ENCODE results near the gene AMPD3.

Gene AMPD3

GRCh38 chr11:10439351-10439750, 15.7 kb upstream of the AMPD3 start:
- no peak for DNase-seq

DNA sequence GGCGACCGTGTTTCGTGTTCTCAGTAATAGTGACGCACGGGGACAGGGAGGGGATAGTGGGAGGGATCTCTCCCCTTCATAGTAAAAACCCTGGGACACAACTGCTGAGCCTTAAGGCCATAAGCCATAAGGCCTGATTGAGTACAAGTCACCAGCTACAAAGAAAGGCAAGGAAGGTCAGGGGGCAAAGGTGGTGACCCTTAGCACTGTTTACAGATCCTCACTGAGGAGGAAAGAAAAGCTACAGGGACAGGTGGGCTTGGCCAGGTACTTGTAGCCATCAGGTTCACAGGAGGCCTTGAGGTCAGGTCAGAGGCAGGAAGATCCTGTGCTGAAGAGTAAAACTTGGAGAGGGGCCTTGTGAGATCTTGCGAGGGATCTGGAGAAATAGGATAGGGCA, 15.1 kb upstream of the AMPD3 start:
- no peak for DNase-seq

GRCh38 chr11:10440401-10440800, 14.7 kb upstream of the AMPD3 start:
- no peak for DNase-seq

DNA sequence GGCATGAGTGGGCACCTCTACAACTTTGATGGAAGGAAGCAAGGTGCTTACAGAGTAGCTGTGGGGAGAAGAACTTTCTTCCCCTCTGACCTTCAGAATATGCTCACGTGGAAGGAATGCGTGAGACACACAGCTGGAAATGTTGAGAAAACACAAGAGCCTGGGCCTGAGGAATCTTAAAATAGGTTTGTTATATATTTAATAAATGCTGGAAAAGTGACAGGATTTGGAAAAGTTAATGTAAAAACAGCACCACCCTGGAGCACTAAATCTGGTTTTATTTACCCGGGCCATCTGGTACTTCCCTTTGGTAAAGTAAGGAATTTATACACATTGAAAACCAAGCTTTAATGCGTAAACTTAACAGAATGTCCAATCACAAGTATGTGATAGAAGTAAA, 14.0 kb upstream of the AMPD3 start:
- no peak for DNase-seq

- DNase-seq: peak; percentile 56
These were observed 13.2 kb upstream of the AMPD3 start for GRCh38 chr11:10441652-10442503.

DNA sequence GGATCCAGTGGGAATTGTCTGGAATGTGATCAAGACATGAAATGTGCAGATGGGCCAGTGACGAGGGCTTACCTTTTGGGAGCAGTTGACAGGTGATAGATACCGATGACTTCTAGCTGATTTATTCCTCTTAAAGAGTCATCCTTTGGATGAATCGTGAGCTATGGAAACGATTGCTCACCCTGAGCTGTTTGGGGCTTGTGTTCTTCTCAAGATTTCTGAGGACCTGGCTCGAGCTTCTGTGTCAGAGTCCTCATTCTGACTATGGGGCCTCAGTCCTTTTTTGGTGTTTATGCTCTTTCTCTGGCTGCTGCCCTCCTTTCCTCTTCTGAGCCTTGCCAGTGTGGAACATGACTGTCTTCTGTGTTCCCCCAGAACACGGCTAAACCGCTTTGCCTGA, 11.9 kb upstream of the AMPD3 start:
- DNase-seq: no peak

DNA sequence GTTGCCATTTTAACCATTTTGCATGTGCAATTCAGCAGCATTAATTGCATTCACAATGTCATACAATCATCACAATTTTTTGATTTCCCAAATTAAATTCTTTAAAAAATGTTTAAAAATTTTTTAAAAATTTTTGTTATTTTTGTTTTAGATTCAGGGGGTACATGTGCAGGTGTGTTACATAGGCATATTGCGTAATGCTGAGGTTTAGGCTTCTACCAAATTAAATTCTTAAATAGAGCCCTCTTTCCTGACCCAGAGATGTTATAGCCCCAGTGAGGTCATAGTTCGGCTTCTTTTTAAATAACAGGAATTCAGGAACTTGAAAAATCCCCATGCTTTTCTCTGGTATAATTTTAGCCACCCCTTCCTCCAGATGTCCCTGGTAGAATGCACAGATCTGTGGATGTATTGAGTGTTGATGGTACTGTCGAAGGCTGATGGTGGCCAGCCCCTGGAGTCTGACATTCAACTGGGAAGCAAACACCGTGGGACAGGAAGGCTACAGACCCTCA, 11.3 kb upstream of the AMPD3 start:
- DNase-seq: no peak

DNA sequence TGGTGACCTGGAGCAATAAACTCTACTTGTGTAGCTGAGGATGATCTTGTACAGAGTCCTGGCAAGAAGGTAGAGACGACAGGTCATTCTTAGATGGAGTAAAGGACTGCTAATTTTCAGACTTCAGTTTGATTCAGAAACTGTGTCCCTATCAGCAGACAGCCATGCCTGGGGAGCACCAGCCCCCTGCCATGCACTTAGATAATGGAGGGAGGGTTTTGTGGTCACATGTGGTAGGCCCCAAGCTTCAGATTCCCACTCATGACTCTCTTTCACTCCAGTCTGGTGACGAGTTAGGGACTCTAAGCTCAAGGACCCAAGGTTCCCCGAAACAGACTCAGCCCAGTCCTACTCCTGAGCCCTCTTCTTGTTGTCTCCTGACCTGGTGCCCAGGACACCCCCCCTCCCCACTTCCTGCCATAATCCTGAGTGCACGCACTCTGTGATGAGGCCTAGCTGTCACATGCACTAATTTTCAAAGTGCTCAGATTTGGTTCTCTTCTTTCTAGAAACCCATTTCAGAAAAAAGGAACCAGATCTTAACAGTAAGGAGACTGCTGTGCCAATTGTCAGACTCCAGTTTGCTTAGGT, 10.2 kb upstream of the AMPD3 start:
- DNase-seq: no peak

DNA sequence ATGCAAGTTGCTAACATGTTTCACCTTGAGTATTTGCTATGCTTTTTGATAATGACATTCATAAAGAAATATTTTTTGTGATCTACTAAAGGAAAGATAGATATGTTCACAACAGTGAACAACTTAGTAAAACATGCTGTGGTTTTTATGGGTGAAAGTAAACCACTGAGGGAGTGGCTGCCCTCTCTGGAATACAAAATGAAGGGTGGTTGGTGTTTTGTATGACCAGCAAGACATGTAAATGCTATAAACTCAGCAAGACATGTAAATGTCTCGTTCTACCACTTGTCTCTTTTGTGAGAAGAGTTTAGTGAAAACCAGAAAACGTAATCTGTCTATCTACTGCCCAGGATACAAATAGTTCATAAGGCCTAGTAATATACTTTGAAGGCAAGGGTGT, 7.6 kb upstream of the AMPD3 start:
- DNase-seq: no peak

DNA sequence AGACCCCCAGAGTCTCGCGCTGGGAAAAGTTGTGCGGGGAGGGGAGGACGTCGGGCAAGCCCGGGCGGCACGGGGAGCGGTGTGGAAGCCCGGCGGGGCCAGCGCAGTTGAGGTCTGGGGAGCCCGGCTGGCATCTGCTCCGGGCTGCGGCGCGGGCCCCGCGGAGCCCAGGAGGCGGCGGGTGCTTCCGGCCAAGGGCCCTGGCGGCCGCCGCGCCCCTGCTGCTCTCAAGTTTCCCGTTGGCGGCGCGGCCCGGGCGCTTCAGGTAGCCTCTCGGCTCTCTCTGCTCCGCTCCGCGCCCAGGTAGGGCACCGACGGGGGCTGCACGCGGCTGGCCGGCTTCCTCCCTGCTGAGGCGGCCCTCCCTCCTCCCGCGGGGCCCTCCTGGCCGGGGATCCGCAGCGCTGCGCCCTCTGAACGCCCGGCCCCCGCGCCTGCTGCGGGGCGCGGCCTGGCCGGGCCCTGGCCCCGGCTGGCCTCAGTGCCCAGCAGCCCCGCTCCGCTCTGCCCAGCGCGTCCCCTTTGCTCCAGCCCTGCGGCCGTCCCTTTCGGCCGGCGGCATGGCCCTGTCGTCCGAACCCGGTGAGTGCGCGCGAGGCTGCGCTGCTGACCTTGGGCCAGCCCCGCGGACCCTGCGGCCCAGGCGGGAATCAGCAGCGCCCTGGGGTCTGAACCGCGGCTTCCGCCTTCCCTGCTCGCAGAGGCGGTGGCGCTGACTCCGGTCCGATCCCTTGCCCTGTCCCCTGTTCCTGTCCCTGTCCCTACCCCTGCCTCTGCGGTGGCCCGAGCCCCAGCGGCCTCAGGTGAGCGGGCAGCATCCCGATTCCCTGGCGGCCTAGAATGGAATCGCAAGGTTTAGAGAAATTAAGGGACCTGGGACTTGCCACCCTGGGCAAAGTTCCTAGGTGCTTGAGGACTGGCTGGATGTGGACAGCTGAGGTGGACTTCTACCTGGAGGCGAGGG, 4.3 kb upstream of the AMPD3 start:
- no peak for DNase-seq

DNA sequence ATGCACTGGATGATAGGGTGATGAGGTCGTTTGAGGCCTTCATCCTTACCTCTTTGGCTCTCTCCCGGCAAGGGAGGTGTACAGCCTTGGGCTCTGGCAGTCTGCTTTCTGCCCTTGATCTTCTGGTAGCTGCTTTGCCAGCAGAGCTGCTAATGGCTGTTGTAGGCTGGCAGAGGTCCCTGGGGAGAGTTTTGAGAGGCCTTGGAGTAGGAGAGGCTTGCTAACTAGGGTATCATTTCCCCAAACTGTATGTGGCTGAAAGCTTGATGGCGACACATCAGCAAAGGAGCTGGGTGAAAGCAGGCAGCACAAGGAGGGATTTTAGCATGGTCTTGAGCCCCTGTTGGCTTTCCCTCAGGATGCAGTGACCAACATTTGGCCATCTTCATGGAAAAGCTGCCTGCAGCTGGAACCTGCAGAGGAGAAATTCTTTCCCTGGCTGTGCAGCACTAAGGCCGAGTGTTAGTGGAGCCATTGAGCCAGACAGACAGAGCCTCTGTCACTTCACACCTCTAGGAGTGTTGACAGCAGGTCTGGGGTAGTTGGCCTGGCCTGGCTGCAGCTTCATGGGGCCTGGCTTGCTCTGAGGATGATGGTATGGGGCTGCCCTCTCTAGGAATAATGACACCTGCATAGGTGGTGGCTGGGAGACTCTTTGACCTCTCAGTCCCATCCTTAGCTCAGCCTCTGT, 3.5 kb upstream of the AMPD3 start:
- no peak for DNase-seq

DNA sequence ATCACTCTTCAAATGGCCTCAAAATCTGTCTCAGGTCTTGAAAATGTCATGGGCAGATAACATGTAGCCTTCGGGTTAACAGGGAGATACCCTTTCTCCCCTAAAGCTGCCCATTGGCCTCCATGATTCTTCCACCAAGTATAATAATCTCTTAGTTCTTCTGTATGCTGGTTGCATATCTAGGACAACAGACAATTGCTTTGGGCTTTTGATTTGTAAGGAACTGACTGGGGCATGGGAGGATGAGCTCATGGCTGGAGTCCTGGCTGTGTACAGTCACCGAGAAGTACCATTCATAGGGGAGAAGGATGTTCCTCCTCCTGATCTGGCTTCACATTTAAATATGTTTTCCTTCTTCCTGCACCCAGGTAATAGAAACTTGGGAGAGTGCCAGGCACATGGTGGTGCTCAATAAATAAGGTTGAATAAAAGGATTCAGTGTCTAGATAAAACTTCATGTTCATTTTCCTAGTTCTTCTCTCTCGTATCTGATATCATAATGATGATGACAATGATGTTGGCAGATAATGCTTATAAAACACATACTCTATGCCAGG, 2.8 kb upstream of the AMPD3 start:
- no peak for DNase-seq

- no peak for DNase-seq
These were observed 1.8 kb upstream of the AMPD3 start for GRCh38 chr11:10453261-10453660.

- peak; percentile 59 for DNase-seq
These were observed 798 bp downstream of the AMPD3 start for GRCh38 chr11:10455637-10456487.

- no peak for DNase-seq
These were observed 1.5 kb downstream of the AMPD3 start for GRCh38 chr11:10456519-10456918.

DNA sequence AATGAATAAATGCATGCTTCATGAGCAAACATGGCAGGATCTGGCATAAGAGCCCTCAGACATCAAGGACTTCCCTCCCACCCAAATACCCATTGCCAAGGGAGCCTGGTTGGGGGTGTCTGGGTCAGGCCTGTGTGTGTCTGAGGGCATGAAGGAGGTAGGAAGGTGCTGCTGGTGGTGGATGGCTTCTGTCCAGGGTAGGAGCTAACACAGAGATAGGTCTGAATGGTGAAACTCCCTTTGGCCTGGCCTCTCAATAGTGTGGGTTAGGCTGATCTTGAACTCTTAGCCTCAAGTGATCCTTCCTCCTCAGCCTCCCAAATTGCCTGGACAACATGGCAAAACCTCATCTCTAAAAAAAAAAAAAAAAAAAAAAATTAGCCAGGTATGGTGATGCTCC, 2.8 kb downstream of the AMPD3 start:
- no peak for DNase-seq

DNA sequence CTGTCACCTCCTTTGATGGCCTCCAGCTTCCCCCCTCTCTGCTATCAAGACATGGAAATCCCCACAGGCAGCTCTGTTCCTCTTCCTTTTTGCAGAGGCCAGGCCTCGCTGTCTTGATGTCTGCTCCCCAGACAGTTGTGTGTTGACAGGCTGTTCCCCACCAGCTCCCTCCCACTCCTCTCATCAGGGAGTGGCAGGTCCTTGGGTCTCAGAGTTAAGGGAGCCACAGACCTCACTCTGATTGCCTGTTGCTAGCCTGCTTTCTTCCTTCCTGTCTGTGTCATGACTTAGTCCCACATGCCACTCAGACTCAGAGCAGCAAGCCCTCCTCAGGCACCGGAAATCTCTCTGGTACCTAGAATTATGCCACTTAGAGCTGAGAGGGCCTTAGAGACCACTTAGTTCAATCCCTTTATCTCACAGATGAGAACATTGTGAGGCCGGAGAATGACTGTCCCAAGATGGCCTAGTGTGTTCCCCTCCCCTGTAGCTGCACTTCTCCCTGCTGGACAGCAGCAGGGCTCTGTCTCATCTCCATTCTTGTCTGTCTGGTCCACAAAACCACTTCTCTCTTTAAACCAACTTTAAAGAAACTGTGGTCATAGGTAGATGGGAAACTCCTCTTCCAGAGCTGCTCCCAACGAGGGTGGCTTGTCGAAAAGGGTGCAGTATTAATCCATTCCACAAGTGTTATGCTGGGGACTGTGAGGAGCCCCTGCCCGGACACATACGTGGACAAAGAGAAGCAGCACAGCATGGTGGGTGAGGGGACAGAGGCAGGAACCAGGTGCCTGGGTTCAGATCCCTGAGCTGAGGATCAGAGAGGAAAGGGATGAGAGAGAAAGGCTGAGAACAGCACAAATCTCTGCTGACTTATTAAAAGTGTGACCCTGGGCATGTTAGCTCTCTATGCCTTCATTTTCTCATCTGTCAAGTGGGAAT, 4.2 kb downstream of the AMPD3 start:
- peak; percentile 37 for DNase-seq

- no peak for DNase-seq
These were observed 5.7 kb downstream of the AMPD3 start for GRCh38 chr11:10460611-10461275.

DNA sequence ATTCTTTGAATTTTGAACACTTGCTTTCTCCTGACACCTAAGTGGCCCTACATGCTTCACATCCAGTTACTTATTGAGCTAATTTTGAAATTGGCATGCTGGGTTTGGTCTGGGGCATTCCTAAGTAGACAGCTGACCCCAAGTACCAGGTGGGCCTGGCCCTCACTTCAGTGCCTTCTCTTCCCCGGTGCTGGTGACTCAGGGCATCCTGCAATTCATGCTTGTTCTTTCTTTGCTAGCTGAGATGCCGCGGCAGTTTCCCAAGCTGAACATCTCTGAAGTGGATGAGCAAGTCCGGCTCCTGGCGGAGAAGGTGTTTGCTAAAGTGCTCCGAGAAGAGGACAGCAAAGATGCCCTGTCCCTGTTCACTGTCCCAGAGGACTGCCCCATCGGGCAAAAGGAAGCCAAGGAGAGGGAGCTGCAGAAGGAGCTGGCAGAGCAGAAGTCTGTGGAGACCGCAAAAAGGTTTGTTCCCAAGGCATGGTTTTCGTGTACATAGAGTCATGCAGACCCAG, 6.3 kb downstream of the AMPD3 start:
- DNase-seq: no peak

Data from NK-92 treated with Interleukin-12 subunit alpha and Interleukin-12 subunit beta, amount 100 ng/mL, for 24 hours (cell line).